SK-N-SH (cell line): ENCODE data around the gene TMEFF1. TPM values are rescaled to one million over a fixed set of nuclear protein-coding genes. Genes with fewer than 3 reads are reported as not detected.

Source experiments
- CTCF ChIA-PET: fragments of 300-600, 350-600 bp; formaldehyde crosslinking; extraction: SDS; loops from one replicate; lab custom pipeline; 2021; lab: Yijun Ruan, JAX
- POLR2A ChIA-PET: fragments of 350-600 bp; sonication (Branson Sonifier 250); formaldehyde crosslinking; extraction: SDS; loops from one replicate; lab custom pipeline; 2020; ENCODE audit warnings: antibody characterized with exemption, inconsistent platforms; lab: Yijun Ruan, JAX
- DNase-seq: peaks from one replicate; pipeline ENCODE4 v3.0.0; 2012
- H2AFZ ChIP-seq: fragments of 200-600 bp; sonication (generic); 2 replicates; pipeline ENCODE4 v1.8.1; 2016; ENCODE audit warnings: antibody characterized with exemption, mild to moderate bottlenecking, low read depth
- H3F3A ChIP-seq: fragments of 200-600 bp; sonication (generic); replicated peaks from 2 replicates; pipeline ENCODE3; 2016; ENCODE audit warnings: antibody characterized with exemption, mild to moderate bottlenecking; ENCODE audit not compliant: insufficient read depth
- H3K27ac ChIP-seq, 2 experiments: fragments of 200-500 bp in 1 of 2; fragments of 200-600 bp in 1 of 2; sonication (Bioruptor generic) in 1 of 2; sonication (generic), shearing (Covaris generic) in 1 of 2; 2 replicates each; pipeline versions ENCODE4 v1.5.1 to v1.6.1; 2014 to 2016; ENCODE audit warnings: low read depth in 2 of 2, inconsistent platforms in 1 of 2, low read length in 1 of 2, mild to moderate bottlenecking in 1 of 2, mixed read lengths in 1 of 2
- H3K27me3 ChIP-seq: fragments of 200-600 bp; sonication (generic), shearing (Covaris generic); 2 replicates; pipeline ENCODE4 v1.6.1; 2016; ENCODE audit warnings: mixed run types; ENCODE audit not compliant: insufficient read depth
- H3K36me3 ChIP-seq, 2 experiments: fragments of 200-500 bp in 1 of 2; fragments of 200-600 bp in 1 of 2; sonication (Bioruptor generic) in 1 of 2; sonication (generic) in 1 of 2; replicated peaks in 1 of 2; 2 replicates each; pipeline versions ENCODE3 to v1.5.1; 2014 to 2016; ENCODE audit warnings: low read length in 1 of 2, mild to moderate bottlenecking in 1 of 2; ENCODE audit not compliant: insufficient read depth in 2 of 2, control insufficient read depth in 1 of 2
- H3K4me1 ChIP-seq, 2 experiments: fragments of 200-500 bp in 1 of 2; fragments of 200-600 bp in 1 of 2; sonication (Bioruptor generic) in 1 of 2; sonication (generic), shearing (Covaris generic) in 1 of 2; 2 replicates each; pipeline versions ENCODE4 v1.5.1 to v1.6.1; 2014 to 2016; ENCODE audit warnings: low read depth in 1 of 2, low read length in 1 of 2, mixed run types in 1 of 2; ENCODE audit not compliant: insufficient read depth in 2 of 2, control insufficient read depth in 1 of 2
- H3K4me2 ChIP-seq: fragments of 200-600 bp; sonication (generic), shearing (Covaris generic); 2 replicates; pipeline ENCODE4 v1.6.1; 2017; ENCODE audit warnings: mixed run types
- H3K4me3 ChIP-seq, 2 experiments: fragments of 200-500 bp in 1 of 2; fragments of 200-600 bp in 1 of 2; sonication (Bioruptor generic) in 1 of 2; sonication (generic), shearing (Covaris generic) in 1 of 2; 2 replicates each; pipeline versions ENCODE4 v1.5.1 to v1.8.1; 2014 to 2016; ENCODE audit warnings: low read depth in 2 of 2, inconsistent platforms in 1 of 2, low read length in 1 of 2, mild to moderate bottlenecking in 1 of 2, mixed read lengths in 1 of 2, moderate library complexity in 1 of 2
- H3K79me2 ChIP-seq: fragments of 200-600 bp; sonication (generic); 2 replicates; pipeline ENCODE4 v1.8.1; 2017; ENCODE audit warnings: mild to moderate bottlenecking; ENCODE audit not compliant: insufficient read depth
- H3K9ac ChIP-seq: fragments of 200-600 bp; sonication (generic); 2 replicates; pipeline ENCODE4 v1.6.1; 2017; ENCODE audit warnings: mixed run types
- H3K9me2 ChIP-seq: fragments of 200-600 bp; sonication (generic); 2 replicates; pipeline ENCODE4 v1.6.1; 2017; ENCODE audit warnings: mixed run types
- H3K9me3 ChIP-seq: fragments of 200-600 bp; sonication (generic); 2 replicates; pipeline ENCODE4 v1.6.1; 2017; ENCODE audit warnings: mixed run types, mild to moderate bottlenecking, moderate library complexity
- H4K20me1 ChIP-seq: fragments of 200-600 bp; sonication (generic); 2 replicates; pipeline ENCODE4 v1.6.1; 2017; ENCODE audit warnings: mild to moderate bottlenecking, mixed run types; ENCODE audit not compliant: insufficient read depth
- CHD2 ChIP-seq: fragments of 150-350 bp; IDR thresholded peaks from 2 replicates; pipeline ENCODE4 v1.6.1; 2018; ENCODE audit warnings: low read length; ENCODE audit not compliant: partially characterized antibody
- ELF1 ChIP-seq: IDR thresholded peaks from 2 replicates; pipeline ENCODE4 v1.4.0; 2012
- EP300 ChIP-seq, 2 experiments: IDR thresholded peaks; 2 replicates each; pipeline versions ENCODE4 v1.4.0 to v1.6.1; 2012; ENCODE audit warnings: borderline replicate concordance in 1 of 2, low read depth in 1 of 2, low read length in 1 of 2
- EZH2phosphoT487 ChIP-seq: fragments of 200-600 bp; sonication (generic); IDR thresholded peaks from 2 replicates; pipeline ENCODE4 v1.6.1; 2017; ENCODE audit warnings: low read depth, mixed run types, mild to moderate bottlenecking, antibody characterized with exemption, moderate library complexity, borderline replicate concordance
- FOXJ3 ChIP-seq: sonication (generic); formaldehyde crosslinking; IDR thresholded peaks from 2 replicates; pipeline ENCODE4 v1.5.1; 2020; ENCODE audit warnings: mild to moderate bottlenecking, missing genetic modification reagents
- FOXM1 ChIP-seq: IDR thresholded peaks from 2 replicates; pipeline ENCODE4 v1.4.0; 2012; ENCODE audit warnings: low read depth, mild to moderate bottlenecking
- GATA2 ChIP-seq: sonication (generic); formaldehyde crosslinking; IDR thresholded peaks from 2 replicates; pipeline ENCODE4 v1.5.0; 2020; ENCODE audit warnings: mild to moderate bottlenecking, missing genetic modification reagents
- JUND ChIP-seq: IDR thresholded peaks from 2 replicates; pipeline ENCODE4 v1.4.0; 2012
- MEF2A ChIP-seq: IDR thresholded peaks from 2 replicates; pipeline ENCODE4 v1.4.0; 2012; ENCODE audit warnings: low read depth, borderline replicate concordance
- MXI1 ChIP-seq: IDR thresholded peaks from 2 replicates; pipeline ENCODE4 v1.6.1; 2012; ENCODE audit warnings: mild to moderate bottlenecking, low read depth, low read length, improper control_type of control experiment
- NRF1 ChIP-seq: IDR thresholded peaks from 2 replicates; pipeline ENCODE4 v1.6.1; 2012; ENCODE audit warnings: low read depth, mild to moderate bottlenecking, low read length
- RFX5 ChIP-seq: IDR thresholded peaks from 2 replicates; pipeline ENCODE4 v1.6.1; 2012; ENCODE audit warnings: mild to moderate bottlenecking, improper control_type of control experiment, low read length
- SIN3A ChIP-seq: IDR thresholded peaks from 2 replicates; pipeline ENCODE4 v1.6.1; 2012; ENCODE audit warnings: low read depth, mild to moderate bottlenecking, low read length, moderate library complexity, borderline replicate concordance
- SMC3 ChIP-seq: IDR thresholded peaks from 2 replicates; pipeline ENCODE4 v1.6.1; 2012; ENCODE audit warnings: low read depth, low read length, improper control_type of control experiment
- TAF1 ChIP-seq: IDR thresholded peaks from 2 replicates; pipeline ENCODE4 v1.6.1; 2012; ENCODE audit warnings: low read depth, mild to moderate bottlenecking, low read length, moderate library complexity, borderline replicate concordance
- YY1 ChIP-seq: IDR thresholded peaks from 2 replicates; pipeline ENCODE4 v1.4.0; 2012; ENCODE audit warnings: low read depth, mild to moderate bottlenecking
- WGBS: methylation state at CpG from one replicate; pipeline ENCODE4 v1.1.6; 2017; ENCODE audit warnings: low lambda C conversion rate; 5-methylcytosine and 5-hydroxymethylcytosine counted together
- polyA plus RNA-seq, 3 experiments: library from polyadenylated mRNA; depleted of rRNA; stranded (reverse); fragments of >200 nt; gene quantifications; 2 replicates each; pipeline ENCODE4 v1.2.3, GENCODE V29; 2012
- TF ChIP-seq, protein P1 (sequence below): IDR thresholded peaks from 2 replicates; pipeline ENCODE4 v1.4.0; 2012; ENCODE audit warnings: low read depth, borderline replicate concordance
- TF ChIP-seq, protein P2 (sequence below): IDR thresholded peaks from 2 replicates; pipeline ENCODE4 v1.6.1; 2012; ENCODE audit warnings: mild to moderate bottlenecking, low read depth, low read length, moderate library complexity
- TF ChIP-seq, protein P3 (sequence below): fragments of 200-600 bp; sonication (generic); IDR thresholded peaks from 2 replicates; pipeline ENCODE4 v1.6.1; 2017; ENCODE audit warnings: antibody characterized with exemption, mild to moderate bottlenecking, moderate library complexity

The TMEFF1 gene
- polyA plus RNA-seq, 1 of the 3 experiments (the other 2 are of a cell fraction) = 2.5 TPM

DNA sequence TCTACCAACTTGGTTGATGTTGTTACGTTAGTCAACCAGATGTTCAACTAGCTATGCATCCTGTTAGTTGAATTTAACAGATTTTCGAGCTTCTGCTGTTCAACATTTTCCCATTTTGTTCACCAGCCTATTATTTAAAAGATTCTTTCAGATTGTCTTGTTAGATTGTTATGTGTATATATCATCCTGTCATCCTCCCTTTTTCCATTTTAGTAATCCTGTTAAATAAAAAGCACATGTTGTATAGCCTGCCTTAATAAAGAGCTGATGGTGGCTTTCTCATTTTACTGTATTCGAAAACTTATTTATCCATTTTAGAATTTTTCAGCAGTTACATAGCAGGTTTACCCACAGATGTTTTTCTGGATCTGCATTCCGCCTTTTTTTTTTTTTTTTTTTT, 4.3 kb downstream of the TMEFF1 start:
- no peak overlapping the region for H3K9ac ChIP-seq
- H4K20me1 ChIP-seq = no peaks in the 10 kb centered on the region
- H3K27me3 ChIP-seq = no peaks in the 10 kb centered on the region
- ChIA-PET CTCF (interaction anchor here (0.7 to 1.0 kb wide), 3 partner anchors 29 to 153 kb away, joined by 3 read pairs; no protein-coding TSS in a partner anchor), POLR2A (no interaction called here)
- TF ChIP-seq SIN3A = no peak
- TF ChIP-seq EP300 (IDR thresholded peaks at IDR 0.05; ENCODE audit: borderline replicate concordance in 1 of 2, low read depth in 1 of 2, low read length in 1 of 2) = no peak
- no peak for TF ChIP-seq GATA2 (CRISPR knock-in tag)
- TF ChIP-seq EZH2phosphoT487 = no peak
- no peak for TF ChIP-seq TAF1
- TF ChIP-seq, protein P1, sequence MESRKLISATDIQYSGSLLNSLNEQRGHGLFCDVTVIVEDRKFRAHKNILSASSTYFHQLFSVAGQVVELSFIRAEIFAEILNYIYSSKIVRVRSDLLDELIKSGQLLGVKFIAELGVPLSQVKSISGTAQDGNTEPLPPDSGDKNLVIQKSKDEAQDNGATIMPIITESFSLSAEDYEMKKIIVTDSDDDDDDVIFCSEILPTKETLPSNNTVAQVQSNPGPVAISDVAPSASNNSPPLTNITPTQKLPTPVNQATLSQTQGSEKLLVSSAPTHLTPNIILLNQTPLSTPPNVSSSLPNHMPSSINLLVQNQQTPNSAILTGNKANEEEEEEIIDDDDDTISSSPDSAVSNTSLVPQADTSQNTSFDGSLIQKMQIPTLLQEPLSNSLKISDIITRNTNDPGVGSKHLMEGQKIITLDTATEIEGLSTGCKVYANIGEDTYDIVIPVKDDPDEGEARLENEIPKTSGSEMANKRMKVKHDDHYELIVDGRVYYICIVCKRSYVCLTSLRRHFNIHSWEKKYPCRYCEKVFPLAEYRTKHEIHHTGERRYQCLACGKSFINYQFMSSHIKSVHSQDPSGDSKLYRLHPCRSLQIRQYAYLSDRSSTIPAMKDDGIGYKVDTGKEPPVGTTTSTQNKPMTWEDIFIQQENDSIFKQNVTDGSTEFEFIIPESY = no peak
- TF ChIP-seq, protein P2, sequence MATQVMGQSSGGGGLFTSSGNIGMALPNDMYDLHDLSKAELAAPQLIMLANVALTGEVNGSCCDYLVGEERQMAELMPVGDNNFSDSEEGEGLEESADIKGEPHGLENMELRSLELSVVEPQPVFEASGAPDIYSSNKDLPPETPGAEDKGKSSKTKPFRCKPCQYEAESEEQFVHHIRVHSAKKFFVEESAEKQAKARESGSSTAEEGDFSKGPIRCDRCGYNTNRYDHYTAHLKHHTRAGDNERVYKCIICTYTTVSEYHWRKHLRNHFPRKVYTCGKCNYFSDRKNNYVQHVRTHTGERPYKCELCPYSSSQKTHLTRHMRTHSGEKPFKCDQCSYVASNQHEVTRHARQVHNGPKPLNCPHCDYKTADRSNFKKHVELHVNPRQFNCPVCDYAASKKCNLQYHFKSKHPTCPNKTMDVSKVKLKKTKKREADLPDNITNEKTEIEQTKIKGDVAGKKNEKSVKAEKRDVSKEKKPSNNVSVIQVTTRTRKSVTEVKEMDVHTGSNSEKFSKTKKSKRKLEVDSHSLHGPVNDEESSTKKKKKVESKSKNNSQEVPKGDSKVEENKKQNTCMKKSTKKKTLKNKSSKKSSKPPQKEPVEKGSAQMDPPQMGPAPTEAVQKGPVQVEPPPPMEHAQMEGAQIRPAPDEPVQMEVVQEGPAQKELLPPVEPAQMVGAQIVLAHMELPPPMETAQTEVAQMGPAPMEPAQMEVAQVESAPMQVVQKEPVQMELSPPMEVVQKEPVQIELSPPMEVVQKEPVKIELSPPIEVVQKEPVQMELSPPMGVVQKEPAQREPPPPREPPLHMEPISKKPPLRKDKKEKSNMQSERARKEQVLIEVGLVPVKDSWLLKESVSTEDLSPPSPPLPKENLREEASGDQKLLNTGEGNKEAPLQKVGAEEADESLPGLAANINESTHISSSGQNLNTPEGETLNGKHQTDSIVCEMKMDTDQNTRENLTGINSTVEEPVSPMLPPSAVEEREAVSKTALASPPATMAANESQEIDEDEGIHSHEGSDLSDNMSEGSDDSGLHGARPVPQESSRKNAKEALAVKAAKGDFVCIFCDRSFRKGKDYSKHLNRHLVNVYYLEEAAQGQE = no peak
- TF ChIP-seq MEF2A = no peak
- TF ChIP-seq CHD2 = no peak
- no peak for TF ChIP-seq FOXM1
- no peak for TF ChIP-seq NRF1
- no peak for TF ChIP-seq MXI1
- TF ChIP-seq YY1 = no peak
- TF ChIP-seq SMC3 = no peak
- no peak for TF ChIP-seq ELF1
- TF ChIP-seq, protein P3, sequence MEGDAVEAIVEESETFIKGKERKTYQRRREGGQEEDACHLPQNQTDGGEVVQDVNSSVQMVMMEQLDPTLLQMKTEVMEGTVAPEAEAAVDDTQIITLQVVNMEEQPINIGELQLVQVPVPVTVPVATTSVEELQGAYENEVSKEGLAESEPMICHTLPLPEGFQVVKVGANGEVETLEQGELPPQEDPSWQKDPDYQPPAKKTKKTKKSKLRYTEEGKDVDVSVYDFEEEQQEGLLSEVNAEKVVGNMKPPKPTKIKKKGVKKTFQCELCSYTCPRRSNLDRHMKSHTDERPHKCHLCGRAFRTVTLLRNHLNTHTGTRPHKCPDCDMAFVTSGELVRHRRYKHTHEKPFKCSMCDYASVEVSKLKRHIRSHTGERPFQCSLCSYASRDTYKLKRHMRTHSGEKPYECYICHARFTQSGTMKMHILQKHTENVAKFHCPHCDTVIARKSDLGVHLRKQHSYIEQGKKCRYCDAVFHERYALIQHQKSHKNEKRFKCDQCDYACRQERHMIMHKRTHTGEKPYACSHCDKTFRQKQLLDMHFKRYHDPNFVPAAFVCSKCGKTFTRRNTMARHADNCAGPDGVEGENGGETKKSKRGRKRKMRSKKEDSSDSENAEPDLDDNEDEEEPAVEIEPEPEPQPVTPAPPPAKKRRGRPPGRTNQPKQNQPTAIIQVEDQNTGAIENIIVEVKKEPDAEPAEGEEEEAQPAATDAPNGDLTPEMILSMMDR = no peak
- no peak for TF ChIP-seq JUND
- TF ChIP-seq RFX5 = no peak
- no peak for TF ChIP-seq FOXJ3
- no peaks in the 10 kb centered on the region for H3K9me2 ChIP-seq
- H3K4me1 ChIP-seq = peaks cover 0 to 10% of the 10 kb centered on the region in 2 experiments; a peak in 2 of 4 replicates
- H3K9me3 ChIP-seq = no peaks in the 10 kb centered on the region
- H3K4me2 ChIP-seq = no peak overlapping the region
- H3K27ac ChIP-seq = no peak overlapping the region
- H3K79me2 ChIP-seq = peaks cover 49% of the 10 kb centered on the region
- no peak overlapping the region for H3K4me3 ChIP-seq
- H3K36me3 ChIP-seq = peaks cover 0 to 4% of the 10 kb centered on the region in 2 experiments
- peaks cover 5% of the 10 kb centered on the region for H3F3A ChIP-seq
- H2AFZ ChIP-seq = no peak overlapping the region
- DNase-seq = no peak
- 76% methylated on average over 4 of the region's 4 CpGs for WGBS
